Measurements from ENCODE around the gene TMEM72. TPM values are rescaled to one million over a fixed set of nuclear protein-coding genes. Genes with fewer than 3 reads are reported as not detected.

TMEM72 gene
- total RNA-seq, 1 donor from 2014 or later, result under 0.01 TPM

GRCh38 chr10:44931621-44932516 is 20.7 kb downstream of the TMEM72 start:
- Histone ChIP-seq H3K4me3 (ENCODE audit: low read length in 3 of 3) (no peak overlapping the region), H3K4me1 (ENCODE audit: control insufficient read depth in 3 of 3, insufficient read depth in 3 of 3, low read length in 3 of 3) (peaks cover 22 to 42% (median 39%) of the 10 kb centered on the region in 3 donors), H3K27me3 (ENCODE audit: control insufficient read depth in 3 of 3, insufficient read depth in 3 of 3, low read length in 3 of 3) (no peaks in the 10 kb centered on the region), H3K27ac (ENCODE audit: low read depth, low read length) (no peak overlapping the region), H3K9ac (ENCODE audit: low read depth in 1 of 3, low read length in 3 of 3) (peak overlapping the region in 1 of 3 donors; percentile 50), H3K36me3 (ENCODE audit: control insufficient read depth in 3 of 3, insufficient read depth in 3 of 3, low read length in 3 of 3) (no peaks in the 10 kb centered on the region), H3K9me3 (ENCODE audit: control insufficient read depth in 3 of 3, low read length in 3 of 3) (no peaks in the 10 kb centered on the region)

GRCh38 chr10:44932517-44933450 is 21.6 kb downstream of the TMEM72 start:
- peak overlapping the region in 1 of 3 donors; percentile 50 for H3K9ac ChIP-seq (ENCODE audit: low read depth in 1 of 3, low read length in 3 of 3)
- H3K27ac ChIP-seq (ENCODE audit: low read depth, low read length), result no peak overlapping the region
- no peaks in the 10 kb centered on the region for H3K9me3 ChIP-seq (ENCODE audit: control insufficient read depth in 3 of 3, low read length in 3 of 3)
- H3K4me3 ChIP-seq (ENCODE audit: low read length in 3 of 3), result no peak overlapping the region
- H3K27me3 ChIP-seq (ENCODE audit: control insufficient read depth in 3 of 3, insufficient read depth in 3 of 3, low read length in 3 of 3), result no peaks in the 10 kb centered on the region
- peaks cover 22 to 40% (median 40%) of the 10 kb centered on the region in 3 donors for H3K4me1 ChIP-seq (ENCODE audit: control insufficient read depth in 3 of 3, insufficient read depth in 3 of 3, low read length in 3 of 3)
- no peaks in the 10 kb centered on the region for H3K36me3 ChIP-seq (ENCODE audit: control insufficient read depth in 3 of 3, insufficient read depth in 3 of 3, low read length in 3 of 3)

GRCh38 chr10:44933451-44934321 is 22.5 kb downstream of the TMEM72 start:
- H3K9me3 ChIP-seq (ENCODE audit: control insufficient read depth in 3 of 3, low read length in 3 of 3), result no peaks in the 10 kb centered on the region
- no peak overlapping the region for H3K4me3 ChIP-seq (ENCODE audit: low read length in 3 of 3)
- no peaks in the 10 kb centered on the region for H3K27me3 ChIP-seq (ENCODE audit: control insufficient read depth in 3 of 3, insufficient read depth in 3 of 3, low read length in 3 of 3)
- no peak overlapping the region for H3K27ac ChIP-seq (ENCODE audit: low read depth, low read length)
- no peaks in the 10 kb centered on the region for H3K36me3 ChIP-seq (ENCODE audit: control insufficient read depth in 3 of 3, insufficient read depth in 3 of 3, low read length in 3 of 3)
- H3K4me1 ChIP-seq (ENCODE audit: control insufficient read depth in 3 of 3, insufficient read depth in 3 of 3, low read length in 3 of 3), result peaks cover 22 to 40% (median 40%) of the 10 kb centered on the region in 3 donors
- no peak overlapping the region for H3K9ac ChIP-seq (ENCODE audit: low read depth in 1 of 3, low read length in 3 of 3)

GRCh38 chr10:44934416-44935200 is 23.5 kb downstream of the TMEM72 start:
- Histone ChIP-seq H3K4me3 (ENCODE audit: low read length in 3 of 3) (no peak overlapping the region), H3K36me3 (ENCODE audit: control insufficient read depth in 3 of 3, insufficient read depth in 3 of 3, low read length in 3 of 3) (no peaks in the 10 kb centered on the region), H3K27ac (ENCODE audit: low read depth, low read length) (no peak overlapping the region), H3K9ac (ENCODE audit: low read depth in 1 of 3, low read length in 3 of 3) (no peak overlapping the region), H3K9me3 (ENCODE audit: control insufficient read depth in 3 of 3, low read length in 3 of 3) (no peaks in the 10 kb centered on the region), H3K4me1 (ENCODE audit: control insufficient read depth in 3 of 3, insufficient read depth in 3 of 3, low read length in 3 of 3) (peaks cover 22 to 40% (median 40%) of the 10 kb centered on the region in 3 donors), H3K27me3 (ENCODE audit: control insufficient read depth in 3 of 3, insufficient read depth in 3 of 3, low read length in 3 of 3) (no peaks in the 10 kb centered on the region)

GRCh38 chr10:44935201-44935965 is 24.2 kb downstream of the TMEM72 start:
- no peaks in the 10 kb centered on the region for H3K9me3 ChIP-seq (ENCODE audit: control insufficient read depth in 3 of 3, low read length in 3 of 3)
- H3K4me1 ChIP-seq (ENCODE audit: control insufficient read depth in 3 of 3, insufficient read depth in 3 of 3, low read length in 3 of 3), result peaks cover 22 to 40% (median 40%) of the 10 kb centered on the region in 3 donors
- H3K4me3 ChIP-seq (ENCODE audit: low read length in 3 of 3), result no peak overlapping the region
- no peaks in the 10 kb centered on the region for H3K36me3 ChIP-seq (ENCODE audit: control insufficient read depth in 3 of 3, insufficient read depth in 3 of 3, low read length in 3 of 3)
- H3K27ac ChIP-seq (ENCODE audit: low read depth, low read length), result peak overlapping the region; percentile 23
- no peak overlapping the region for H3K9ac ChIP-seq (ENCODE audit: low read depth in 1 of 3, low read length in 3 of 3)
- no peaks in the 10 kb centered on the region for H3K27me3 ChIP-seq (ENCODE audit: control insufficient read depth in 3 of 3, insufficient read depth in 3 of 3, low read length in 3 of 3)

- Histone ChIP-seq H3K9ac (ENCODE audit: low read depth in 1 of 3, low read length in 3 of 3) (no peak overlapping the region), H3K4me3 (ENCODE audit: low read length in 3 of 3) (no peak overlapping the region), H3K36me3 (ENCODE audit: control insufficient read depth in 3 of 3, insufficient read depth in 3 of 3, low read length in 3 of 3) (no peaks in the 10 kb centered on the region), H3K9me3 (ENCODE audit: control insufficient read depth in 3 of 3, low read length in 3 of 3) (no peaks in the 10 kb centered on the region), H3K27ac (ENCODE audit: low read depth, low read length) (peak overlapping the region; percentile 23), H3K27me3 (ENCODE audit: control insufficient read depth in 3 of 3, insufficient read depth in 3 of 3, low read length in 3 of 3) (no peaks in the 10 kb centered on the region), H3K4me1 (ENCODE audit: control insufficient read depth in 3 of 3, insufficient read depth in 3 of 3, low read length in 3 of 3) (peaks cover 22 to 40% (median 40%) of the 10 kb centered on the region in 3 donors)
Measured at GRCh38 chr10:44935966-44936295, 24.8 kb downstream of the TMEM72 start.

GRCh38 chr10:44936314-44936975 is 25.3 kb downstream of the TMEM72 start:
- no peaks in the 10 kb centered on the region for H3K36me3 ChIP-seq (ENCODE audit: control insufficient read depth in 3 of 3, insufficient read depth in 3 of 3, low read length in 3 of 3)
- H3K4me3 ChIP-seq (ENCODE audit: low read length in 3 of 3), result no peak overlapping the region
- no peak overlapping the region for H3K9ac ChIP-seq (ENCODE audit: low read depth in 1 of 3, low read length in 3 of 3)
- no peaks in the 10 kb centered on the region for H3K9me3 ChIP-seq (ENCODE audit: control insufficient read depth in 3 of 3, low read length in 3 of 3)
- no peaks in the 10 kb centered on the region for H3K27me3 ChIP-seq (ENCODE audit: control insufficient read depth in 3 of 3, insufficient read depth in 3 of 3, low read length in 3 of 3)
- H3K4me1 ChIP-seq (ENCODE audit: control insufficient read depth in 3 of 3, insufficient read depth in 3 of 3, low read length in 3 of 3), result peaks cover 22 to 40% (median 40%) of the 10 kb centered on the region in 3 donors
- no peak overlapping the region for H3K27ac ChIP-seq (ENCODE audit: low read depth, low read length)

- Histone ChIP-seq H3K9me3 (ENCODE audit: control insufficient read depth in 3 of 3, low read length in 3 of 3) (no peaks in the 10 kb centered on the region), H3K4me1 (ENCODE audit: control insufficient read depth in 3 of 3, insufficient read depth in 3 of 3, low read length in 3 of 3) (peaks cover 21 to 38% (median 36%) of the 10 kb centered on the region in 3 donors), H3K27ac (ENCODE audit: low read depth, low read length) (no peak overlapping the region), H3K4me3 (ENCODE audit: low read length in 3 of 3) (no peak overlapping the region), H3K27me3 (ENCODE audit: control insufficient read depth in 3 of 3, insufficient read depth in 3 of 3, low read length in 3 of 3) (no peaks in the 10 kb centered on the region), H3K9ac (ENCODE audit: low read depth in 1 of 3, low read length in 3 of 3) (no peak overlapping the region), H3K36me3 (ENCODE audit: control insufficient read depth in 3 of 3, insufficient read depth in 3 of 3, low read length in 3 of 3) (no peaks in the 10 kb centered on the region)
Measured at GRCh38 chr10:44937196-44938005, 26.3 kb downstream of the TMEM72 start.
